ENCODE data around the gene SNRNP35.

Gene SNRNP35

DNA sequence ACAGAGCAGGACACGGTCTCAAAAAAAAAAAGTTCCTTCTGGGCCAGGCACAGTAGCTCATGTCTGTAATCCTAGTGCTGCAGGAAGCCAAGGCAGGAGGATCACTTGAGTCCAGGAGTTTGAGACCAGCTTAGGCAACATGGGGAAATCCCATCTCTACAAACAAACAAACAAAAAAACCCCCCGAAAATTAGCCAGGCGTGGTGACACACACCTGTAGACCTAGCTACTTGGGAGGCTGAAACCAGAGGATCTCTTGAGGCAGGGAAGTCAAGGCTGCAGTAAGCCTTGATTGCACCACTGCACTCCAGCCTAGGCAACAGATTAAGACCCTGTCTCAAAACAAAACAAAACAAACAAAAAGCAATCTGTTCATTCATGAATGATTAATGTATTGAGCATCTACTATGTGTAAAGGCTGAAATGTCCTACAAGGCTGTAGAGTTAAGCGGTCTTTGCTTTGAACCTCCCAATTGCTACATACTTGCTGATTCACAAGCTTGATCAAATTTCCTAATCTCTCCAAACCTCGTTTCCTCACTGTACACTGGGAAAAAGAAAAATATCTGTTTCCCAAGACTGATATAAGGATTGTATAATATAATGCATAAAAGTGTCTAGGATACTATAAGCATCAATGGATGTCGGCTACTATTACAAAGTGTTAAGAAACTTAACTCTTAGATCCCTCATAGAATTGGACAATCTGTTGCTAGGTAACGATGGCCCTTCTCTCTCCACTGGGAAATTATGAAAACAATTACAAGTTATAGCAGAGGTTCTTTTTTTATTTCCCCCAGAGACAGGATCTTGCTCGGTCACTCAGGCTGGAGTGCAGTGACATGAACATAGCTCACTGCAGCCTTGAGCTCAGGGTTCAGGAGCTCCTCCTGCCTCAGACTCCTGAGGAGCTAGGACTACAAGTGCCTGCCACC is 13.6 kb upstream of the SNRNP35 start:
- TF ChIP-seq PPARA (CRISPR knock-in tag; IDR thresholded peaks at IDR 0.05; ENCODE audit: borderline replicate concordance), result no peak
- no peak for TF ChIP-seq RARB (CRISPR knock-in tag; IDR thresholded peaks at IDR 0.05)
- no peak for TF ChIP-seq POU6F1 (CRISPR knock-in tag; IDR thresholded peaks at IDR 0.05; ENCODE audit: borderline replicate concordance, low read depth)
- TF ChIP-seq TSHZ2 (CRISPR knock-in tag; IDR thresholded peaks at IDR 0.05), result no peak
- no peak for TF ChIP-seq ESRRG (CRISPR knock-in tag; IDR thresholded peaks at IDR 0.05)
- TF ChIP-seq PATZ1 (CRISPR knock-in tag; IDR thresholded peaks at IDR 0.05; ENCODE audit: borderline replicate concordance), result no peak
- TF ChIP-seq BACH2 (CRISPR knock-in tag; IDR thresholded peaks at IDR 0.05; ENCODE audit: borderline replicate concordance), result no peak
- TF ChIP-seq ISL1 (CRISPR knock-in tag; IDR thresholded peaks at IDR 0.05), result no peak
- no peak for TF ChIP-seq ZFP30 (CRISPR knock-in tag; IDR thresholded peaks at IDR 0.05)
- no peak for TF ChIP-seq CSRNP3 (CRISPR knock-in tag; IDR thresholded peaks at IDR 0.05)
- no peak for TF ChIP-seq TOX (CRISPR knock-in tag; IDR thresholded peaks at IDR 0.05; ENCODE audit: borderline replicate concordance)
- TF ChIP-seq ZNF8 (CRISPR knock-in tag; IDR thresholded peaks at IDR 0.05), result no peak
- no peak for TF ChIP-seq ZNF565 (CRISPR knock-in tag; conservative IDR thresholded peaks at IDR 0.05; ENCODE audit: low read depth)
- TF ChIP-seq SNAI2 (CRISPR knock-in tag; IDR thresholded peaks at IDR 0.05), result no peak
- TF ChIP-seq, protein P1, sequence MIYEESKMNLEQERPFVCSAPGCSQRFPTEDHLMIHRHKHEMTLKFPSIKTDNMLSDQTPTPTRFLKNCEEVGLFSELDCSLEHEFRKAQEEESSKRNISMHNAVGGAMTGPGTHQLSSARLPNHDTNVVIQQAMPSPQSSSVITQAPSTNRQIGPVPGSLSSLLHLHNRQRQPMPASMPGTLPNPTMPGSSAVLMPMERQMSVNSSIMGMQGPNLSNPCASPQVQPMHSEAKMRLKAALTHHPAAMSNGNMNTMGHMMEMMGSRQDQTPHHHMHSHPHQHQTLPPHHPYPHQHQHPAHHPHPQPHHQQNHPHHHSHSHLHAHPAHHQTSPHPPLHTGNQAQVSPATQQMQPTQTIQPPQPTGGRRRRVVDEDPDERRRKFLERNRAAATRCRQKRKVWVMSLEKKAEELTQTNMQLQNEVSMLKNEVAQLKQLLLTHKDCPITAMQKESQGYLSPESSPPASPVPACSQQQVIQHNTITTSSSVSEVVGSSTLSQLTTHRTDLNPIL (CRISPR knock-in tag; IDR thresholded peaks at IDR 0.05; ENCODE audit: low read depth), result no peak
- no peak for TF ChIP-seq CSDC2 (CRISPR knock-in tag; IDR thresholded peaks at IDR 0.05)
- TF ChIP-seq ZFP3 (CRISPR knock-in tag; IDR thresholded peaks at IDR 0.05), result no peak
- no peak for ATAC-seq

DNA sequence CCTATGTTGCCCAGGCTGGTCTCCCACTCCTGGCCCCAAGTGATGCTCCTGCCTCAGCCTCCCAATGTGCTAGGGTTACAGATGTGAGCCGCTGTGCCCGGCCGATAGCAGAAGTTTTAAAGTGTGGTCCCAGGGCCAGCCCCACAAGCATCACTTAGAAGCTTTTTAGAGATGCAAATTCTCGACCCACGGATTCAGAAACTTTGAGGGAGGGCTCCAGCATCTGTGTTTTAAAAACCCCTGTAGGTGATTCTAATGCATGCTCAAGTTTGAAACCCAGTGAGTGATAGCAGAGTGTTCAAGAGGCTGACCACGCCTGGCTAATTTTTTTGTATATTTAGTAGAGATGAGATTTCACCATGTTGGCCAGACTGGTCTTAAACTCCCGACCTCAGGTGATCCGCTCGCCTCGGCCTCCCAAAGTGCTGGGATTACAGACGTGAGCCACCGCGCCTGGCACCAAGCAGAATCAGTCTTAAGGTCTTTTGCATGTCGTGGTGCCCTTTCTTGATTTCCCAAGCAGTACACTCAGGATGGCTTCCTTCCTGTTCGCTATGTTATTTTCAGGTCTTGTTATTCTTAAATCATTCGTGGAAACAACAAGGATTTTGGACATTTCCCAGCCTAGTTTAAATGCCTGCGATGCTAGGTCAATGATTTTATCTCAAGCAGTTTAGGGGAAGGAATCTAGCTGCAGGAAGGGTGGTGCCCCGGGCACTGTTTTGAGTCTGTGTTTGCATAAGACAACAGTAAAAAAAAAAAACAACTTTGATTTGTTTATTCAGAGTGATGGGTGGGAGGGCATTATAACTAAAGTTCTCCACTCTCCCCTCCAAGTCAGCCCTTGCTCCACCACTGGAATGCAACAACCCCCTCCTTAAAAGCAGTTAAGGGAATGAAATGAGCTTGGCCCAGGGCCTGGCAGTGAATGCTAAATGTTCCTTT is 12.3 kb upstream of the SNRNP35 start:
- ATAC-seq, result peak; percentile 71
- TF ChIP-seq CSRNP3 (CRISPR knock-in tag; IDR thresholded peaks at IDR 0.05), result no peak
- 0 out of 2 replicates have a peak, but pooled peaks have one; percentile 15 for TF ChIP-seq ISL1 (CRISPR knock-in tag; IDR thresholded peaks at IDR 0.05)
